Measurements from ENCODE around the gene CCDC134. TPM values are rescaled to one million over a fixed set of nuclear protein-coding genes. Genes with fewer than 3 reads are reported as not detected.

CCDC134 gene
- 10 to 100 TPM in 1 of 4 donors, 1 to 10 TPM in 3; 7.4 to 10.6 (median 8.2) TPM for polyA plus RNA-seq (ENCODE audit: insufficient read length in 4 of 4)

- DNase-seq (ENCODE audit: low read depth in 4 of 4, low spot score in 3 of 4) = peak; percentile 71 to 81 (median 74)
Observed at GRCh38 chr22:41800348-41801146, at the start of gene CCDC134. TSS of gene CCDC134 (plus strand) at chr22:41800679. CDS start at chr22:41808891, 8,212 bp downstream.

GRCh38 chr22:41752011-41752970 is 48.2 kb upstream of the CCDC134 start:
- DNase-seq (ENCODE audit: low read depth in 4 of 4, low spot score in 3 of 4) = no peak

GRCh38 chr22:41753984-41754383 is 46.5 kb upstream of the CCDC134 start:
- no peak for DNase-seq (ENCODE audit: low read depth in 4 of 4, low spot score in 3 of 4)

- DNase-seq (ENCODE audit: low read depth in 4 of 4, low spot score in 3 of 4) = no peak
Observed at GRCh38 chr22:41757502-41757901, 43.0 kb upstream of the CCDC134 start.

GRCh38 chr22:41758231-41758630 is 42.2 kb upstream of the CCDC134 start:
- DNase-seq (ENCODE audit: low read depth in 4 of 4, low spot score in 3 of 4) = no peak

GRCh38 chr22:41762980-41763779 is 37.3 kb upstream of the CCDC134 start:
- DNase-seq (ENCODE audit: low read depth in 4 of 4, low spot score in 3 of 4) = peak in 1 of 4 donors; percentile 5

GRCh38 chr22:41766476-41766875 is 34.0 kb upstream of the CCDC134 start:
- no peak for DNase-seq (ENCODE audit: low read depth in 4 of 4, low spot score in 3 of 4)

- DNase-seq (ENCODE audit: low read depth in 4 of 4, low spot score in 3 of 4) = no peak
Observed at GRCh38 chr22:41768430-41768829, 32.0 kb upstream of the CCDC134 start.

- no peak for DNase-seq (ENCODE audit: low read depth in 4 of 4, low spot score in 3 of 4)
Observed at GRCh38 chr22:41770715-41771468, 29.6 kb upstream of the CCDC134 start.

GRCh38 chr22:41772198-41772597 is 28.3 kb upstream of the CCDC134 start:
- no peak for DNase-seq (ENCODE audit: low read depth in 4 of 4, low spot score in 3 of 4)

GRCh38 chr22:41772645-41773044 is 27.8 kb upstream of the CCDC134 start:
- no peak for DNase-seq (ENCODE audit: low read depth in 4 of 4, low spot score in 3 of 4)

- no peak for DNase-seq (ENCODE audit: low read depth in 4 of 4, low spot score in 3 of 4)
Observed at GRCh38 chr22:41775338-41775737, 25.1 kb upstream of the CCDC134 start.

- DNase-seq (ENCODE audit: low read depth in 4 of 4, low spot score in 3 of 4) = no peak
Observed at GRCh38 chr22:41775976-41776375, 24.5 kb upstream of the CCDC134 start.

- no peak for DNase-seq (ENCODE audit: low read depth in 4 of 4, low spot score in 3 of 4)
Observed at GRCh38 chr22:41776381-41776780, 24.1 kb upstream of the CCDC134 start.

GRCh38 chr22:41777749-41778425 is 22.6 kb upstream of the CCDC134 start:
- DNase-seq (ENCODE audit: low read depth in 4 of 4, low spot score in 3 of 4) = no peak

- DNase-seq (ENCODE audit: low read depth in 4 of 4, low spot score in 3 of 4) = no peak
Observed at GRCh38 chr22:41779929-41780505, 20.5 kb upstream of the CCDC134 start.

GRCh38 chr22:41780746-41781505 is 19.6 kb upstream of the CCDC134 start:
- DNase-seq (ENCODE audit: low read depth in 4 of 4, low spot score in 3 of 4) = peak in 1 of 4 donors; percentile 16

GRCh38 chr22:41781507-41781906 is 19.0 kb upstream of the CCDC134 start:
- no peak for DNase-seq (ENCODE audit: low read depth in 4 of 4, low spot score in 3 of 4)
